Tibial artery (tissue), 4 donors: ENCODE results near the gene CMTM8.
A peak's percentile ranks its signal among the peaks of the same experiment; 100 is the strongest.

ENCODE experiments used
- DNase-seq, 2 donors: peaks; one replicate each; pipeline ENCODE4 v3.0.0-alpha.2; 2019
- H3K27ac ChIP-seq, 2 donors: fragments of 200-600 bp; sonication (generic) in 1 of 2; 1 replicate in 1 of 2; 2 replicates in 1 of 2; pipeline ENCODE4 v1.5.1; 2018 to 2019; ENCODE audit warnings: mild to moderate bottlenecking in 1 of 2
- H3K27me3 ChIP-seq, 2 donors: fragments of 200-600 bp; sonication (generic) in 1 of 2; one replicate each; pipeline versions ENCODE4 v1.5.1 to v1.6.0; 2016 to 2019
- H3K36me3 ChIP-seq, 3 donors: fragments of 200-600 bp; sonication (generic) in 2 of 3; one replicate each; pipeline ENCODE4 v1.5.1; 2016 to 2019; ENCODE audit warnings: mild to moderate bottlenecking in 2 of 3
- H3K4me1 ChIP-seq, 4 donors: fragments of 200-600 bp; sonication (generic) in 2 of 4; 1 replicate in 3 of 4; 2 replicates in 1 of 4; pipeline ENCODE4 v1.5.1; 2016 to 2019
- H3K4me3 ChIP-seq, 2 donors: fragments of 200-600 bp; sonication (generic) in 1 of 2; 1 replicate in 1 of 2; 2 replicates in 1 of 2; pipeline ENCODE4 v1.5.1; 2018 to 2019; ENCODE audit warnings: mild to moderate bottlenecking in 2 of 2
- H3K9me3 ChIP-seq, 3 donors: fragments of 200-600 bp; sonication (generic) in 1 of 3; one replicate each; pipeline ENCODE4 v1.5.1; 2016 to 2019
- CTCF ChIP-seq, 2 experiments: fragments of 200-600 bp in 1 of 2; fragments of 450-650 bp in 1 of 2; IDR thresholded peaks; one replicate each; pipeline ENCODE4 v1.5.1; 2017 to 2019; ENCODE audit warnings: antibody characterized with exemption in 2 of 2, mild to moderate bottlenecking in 1 of 2, moderate library complexity in 1 of 2
- intact Hi-C: fragments of 100-400 bp; cut with DNase I; formaldehyde crosslinking; loops from one replicate; pipeline ENCODE4 v1.15.0; 2023; ENCODE audit warnings: low total_unique reads

CMTM8 gene

GRCh38 chr3:32397941-32398340 is 159.5 kb downstream of the CMTM8 start:
- no peaks in the 10 kb centered on the region for H3K36me3 ChIP-seq
- no peak for TF ChIP-seq CTCF (IDR thresholded peaks at IDR 0.05)
- H3K4me3 ChIP-seq = no peak overlapping the region
- no peak overlapping the region for H3K27ac ChIP-seq
- H3K9me3 ChIP-seq = no peaks in the 10 kb centered on the region
- peaks cover 0 to 20% (median 12%) of the 10 kb centered on the region in 4 donors for H3K4me1 ChIP-seq
- no peaks in the 10 kb centered on the region for H3K27me3 ChIP-seq
- intact Hi-C loops = loop anchor here (5.0 kb wide), 1 partner anchor 34 kb away; no protein-coding TSS in a partner anchor
- no peak for DNase-seq

- Histone ChIP-seq H3K27me3 (no peaks in the 10 kb centered on the region), H3K27ac (no peak overlapping the region), H3K4me3 (no peak overlapping the region), H3K9me3 (no peaks in the 10 kb centered on the region), H3K4me1 (peaks cover 0 to 20% (median 12%) of the 10 kb centered on the region in 4 donors), H3K36me3 (no peaks in the 10 kb centered on the region)
- peak in 1 of 2 donors; percentile 55 for DNase-seq
- intact Hi-C loops = loop anchor here (5.0 kb wide), 1 partner anchor 34 kb away; no protein-coding TSS in a partner anchor
- TF ChIP-seq CTCF (IDR thresholded peaks at IDR 0.05) = no peak
Observed at GRCh38 chr3:32398531-32398930, 160.1 kb downstream of the CMTM8 start.

- DNase-seq = no peak
- TF ChIP-seq CTCF (IDR thresholded peaks at IDR 0.05) = peak; percentile 41 to 52
- no peaks in the 10 kb centered on the region for H3K36me3 ChIP-seq
- H3K9me3 ChIP-seq = no peaks in the 10 kb centered on the region
- H3K27me3 ChIP-seq = no peaks in the 10 kb centered on the region
- intact Hi-C loops = loop anchor here (5.0 kb wide), 1 partner anchor 33 kb away; no protein-coding TSS in a partner anchor
- H3K27ac ChIP-seq = no peak overlapping the region
- peaks cover 0 to 20% (median 12%) of the 10 kb centered on the region in 4 donors for H3K4me1 ChIP-seq
- H3K4me3 ChIP-seq = no peak overlapping the region
Observed at GRCh38 chr3:32399030-32399620, 160.6 kb downstream of the CMTM8 start.

GRCh38 chr3:32401126-32401525 is 162.6 kb downstream of the CMTM8 start:
- no peaks in the 10 kb centered on the region for H3K9me3 ChIP-seq
- intact Hi-C loops = no loop called here
- no peak for DNase-seq
- no peaks in the 10 kb centered on the region for H3K36me3 ChIP-seq
- peak overlapping the region; percentile 45 to 55 for H3K4me3 ChIP-seq
- H3K4me1 ChIP-seq = peaks cover 0 to 20% (median 12%) of the 10 kb centered on the region in 4 donors
- H3K27ac ChIP-seq = peak overlapping the region; percentile 67 to 74
- TF ChIP-seq CTCF (IDR thresholded peaks at IDR 0.05) = no peak
- H3K27me3 ChIP-seq = no peaks in the 10 kb centered on the region

- Histone ChIP-seq H3K9me3 (no peaks in the 10 kb centered on the region), H3K27ac (peak overlapping the region; percentile 67 to 74), H3K4me1 (peaks cover 0 to 20% (median 12%) of the 10 kb centered on the region in 4 donors), H3K36me3 (no peaks in the 10 kb centered on the region), H3K4me3 (peak overlapping the region; percentile 45 to 55), H3K27me3 (no peaks in the 10 kb centered on the region)
- peak; percentile 73 to 90 for DNase-seq
- intact Hi-C loops = no loop called here
- no peak for TF ChIP-seq CTCF (IDR thresholded peaks at IDR 0.05)
Observed at GRCh38 chr3:32401556-32402081, 163.1 kb downstream of the CMTM8 start.
